ENCODE data around the gene F2RL2.

The F2RL2 gene

DNA sequence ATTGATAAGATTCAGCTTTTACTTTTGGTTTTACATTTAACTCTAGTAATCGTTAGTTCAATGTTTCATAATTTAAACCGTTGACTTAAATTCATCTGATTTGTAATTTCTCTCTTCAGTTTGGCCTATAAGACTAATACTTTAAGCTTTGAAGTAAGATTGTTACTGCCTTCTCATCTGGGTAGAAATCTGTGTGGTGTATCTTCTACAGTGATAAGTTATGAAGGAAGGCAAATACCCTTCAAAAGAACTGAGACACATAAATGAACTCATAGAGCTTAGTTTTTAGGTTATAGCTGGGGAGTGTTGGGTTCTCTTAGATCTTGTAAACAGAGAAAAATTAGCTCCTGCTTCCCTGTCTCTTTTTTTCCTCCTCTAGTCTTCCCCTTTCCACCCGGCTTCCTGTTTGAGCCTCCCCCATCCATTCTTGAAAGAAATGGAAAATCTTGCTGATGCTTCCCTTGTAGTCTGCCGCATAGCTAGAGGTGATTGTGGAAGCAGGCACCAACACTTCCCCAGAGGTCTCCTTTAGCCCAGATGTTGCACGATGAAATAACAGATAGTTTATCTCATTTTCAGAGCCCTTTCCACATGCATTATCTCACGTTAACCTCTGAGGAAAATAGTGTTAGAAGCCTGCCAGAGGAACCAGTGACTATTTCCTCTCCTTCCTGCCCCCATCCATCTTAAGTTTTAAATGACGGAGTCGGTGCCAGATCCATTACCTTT lies 2.0 kb upstream of the F2RL2 start:
- H3K9me3 ChIP-seq (ENCODE audit: control insufficient read depth, low read length) = no peaks in the 10 kb centered on the region
- H3K36me3 ChIP-seq (ENCODE audit: control insufficient read depth, insufficient read depth, low read length) = no peaks in the 10 kb centered on the region
- H3K27ac ChIP-seq (ENCODE audit: low read depth, low read length, severe bottlenecking) = peak overlapping the region; percentile 67
- WGBS, 2 experiments (ENCODE audit: insufficient coverage in 2 of 2) = 67 to 77% methylated on average over 1 to 3 of the region's 8 CpGs
- H3K4me1 ChIP-seq (ENCODE audit: control insufficient read depth, insufficient read depth, low read length, poor library complexity, severe bottlenecking) = peaks cover 28% of the 10 kb centered on the region
- H3K4me3 ChIP-seq (ENCODE audit: extremely low read depth, insufficient read depth, low read length, poor library complexity, severe bottlenecking) = no peak overlapping the region

DNA sequence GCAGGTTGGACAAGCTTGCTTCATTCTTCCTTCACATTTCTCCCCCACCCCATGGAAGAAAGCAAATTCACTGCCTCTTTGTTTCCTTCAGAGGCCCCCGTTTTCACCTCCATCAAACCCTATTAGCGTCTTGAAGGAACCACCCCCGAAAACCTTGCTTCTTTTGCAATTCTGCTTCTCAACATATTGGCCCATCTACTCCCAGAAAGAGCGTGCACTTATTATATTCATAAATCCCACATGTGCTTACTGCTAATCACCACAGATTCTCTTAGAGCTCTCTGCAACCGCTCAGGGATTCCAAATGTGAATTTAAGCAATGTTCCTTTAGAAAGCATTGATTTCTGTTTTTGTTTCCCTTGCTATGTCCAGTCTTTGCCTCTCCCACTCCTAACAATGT lies 1.1 kb downstream of the F2RL2 start:
- 69 to 78% methylated on average over 4 to 5 of the region's 5 CpGs for WGBS, 2 experiments (ENCODE audit: insufficient coverage in 2 of 2)
- Histone ChIP-seq H3K27ac (ENCODE audit: low read depth, low read length, severe bottlenecking) (no peak overlapping the region), H3K4me1 (ENCODE audit: control insufficient read depth, insufficient read depth, low read length, poor library complexity, severe bottlenecking) (peaks cover 28% of the 10 kb centered on the region), H3K36me3 (ENCODE audit: control insufficient read depth, insufficient read depth, low read length) (peaks cover 14% of the 10 kb centered on the region), H3K4me3 (ENCODE audit: extremely low read depth, insufficient read depth, low read length, poor library complexity, severe bottlenecking) (peak overlapping the region; percentile 35), H3K9me3 (ENCODE audit: control insufficient read depth, low read length) (no peaks in the 10 kb centered on the region)

DNA sequence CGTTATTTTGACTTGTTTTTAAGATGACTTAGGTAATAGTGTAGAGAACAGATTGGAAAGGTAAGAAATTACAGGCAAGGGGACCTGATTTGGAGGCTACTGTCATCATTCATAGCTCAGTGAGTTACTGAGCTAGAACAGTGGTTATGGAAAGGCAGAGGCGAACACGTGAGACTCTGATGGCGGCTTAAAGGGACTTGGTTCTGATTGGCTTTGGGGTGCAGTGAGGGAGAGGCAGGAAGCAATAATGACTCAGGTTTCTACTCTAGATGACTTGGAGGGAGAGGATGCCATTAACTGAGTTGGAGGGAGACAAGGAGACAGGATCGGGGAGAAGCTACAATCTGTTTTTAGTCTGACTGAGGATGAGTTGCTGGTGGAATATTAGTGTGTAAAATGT lies 3.0 kb downstream of the F2RL2 start:
- 93 to 94% methylated on average over 5 of the region's 5 CpGs for WGBS, 2 experiments (ENCODE audit: insufficient coverage in 2 of 2)
- Histone ChIP-seq H3K4me1 (ENCODE audit: control insufficient read depth, insufficient read depth, low read length, poor library complexity, severe bottlenecking) (peaks cover 23% of the 10 kb centered on the region), H3K36me3 (ENCODE audit: control insufficient read depth, insufficient read depth, low read length) (peaks cover 14% of the 10 kb centered on the region), H3K4me3 (ENCODE audit: extremely low read depth, insufficient read depth, low read length, poor library complexity, severe bottlenecking) (peak overlapping the region; percentile 35), H3K27ac (ENCODE audit: low read depth, low read length, severe bottlenecking) (no peak overlapping the region), H3K9me3 (ENCODE audit: control insufficient read depth, low read length) (no peaks in the 10 kb centered on the region)

DNA sequence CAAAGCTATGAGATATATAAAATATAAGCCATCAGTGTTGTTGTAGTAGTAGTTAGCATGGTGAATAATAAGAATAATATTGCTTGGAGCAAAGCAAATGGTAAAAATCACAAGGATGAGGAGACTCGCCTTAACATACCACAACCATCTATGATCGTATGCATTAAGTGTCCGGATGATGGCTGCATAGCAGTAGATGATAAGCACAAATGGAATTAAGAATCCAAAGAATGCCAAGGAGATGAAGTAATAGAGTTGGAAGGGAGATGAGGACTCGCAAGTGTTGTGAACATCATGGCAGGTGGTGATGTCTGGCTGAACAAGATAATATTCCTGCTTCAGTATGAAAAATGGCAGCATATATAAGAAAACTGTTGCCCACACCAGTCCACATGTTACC lies 5.5 kb downstream of the F2RL2 start:
- H3K27ac ChIP-seq (ENCODE audit: low read depth, low read length, severe bottlenecking) = no peak overlapping the region
- 89 to 100% methylated on average over 1 to 4 of the region's 4 CpGs for WGBS, 2 experiments (ENCODE audit: insufficient coverage in 2 of 2)
- no peak overlapping the region for H3K4me3 ChIP-seq (ENCODE audit: extremely low read depth, insufficient read depth, low read length, poor library complexity, severe bottlenecking)
- no peaks in the 10 kb centered on the region for H3K9me3 ChIP-seq (ENCODE audit: control insufficient read depth, low read length)
- peaks cover 14% of the 10 kb centered on the region for H3K36me3 ChIP-seq (ENCODE audit: control insufficient read depth, insufficient read depth, low read length)
- peaks cover 15% of the 10 kb centered on the region for H3K4me1 ChIP-seq (ENCODE audit: control insufficient read depth, insufficient read depth, low read length, poor library complexity, severe bottlenecking)

DNA sequence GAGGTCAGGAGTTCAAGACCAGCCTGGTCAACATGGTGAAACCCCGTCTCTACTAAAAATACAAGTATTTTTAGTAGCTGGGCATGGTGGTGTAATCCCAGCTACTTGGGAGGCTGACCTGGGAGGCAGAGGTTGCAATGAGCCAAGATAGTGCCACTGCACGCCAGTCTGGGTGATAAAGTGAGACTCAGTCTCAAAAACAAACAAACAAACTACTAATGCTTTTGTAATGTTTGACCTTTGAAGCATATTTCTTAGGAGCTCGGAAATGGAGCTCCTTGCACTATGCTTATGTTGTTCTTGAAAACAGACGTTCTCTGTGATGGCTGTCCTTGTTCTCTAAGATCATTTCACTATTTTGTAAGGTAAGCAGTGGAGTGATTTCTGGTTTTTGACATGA lies 6.0 kb downstream of the F2RL2 start:
- Histone ChIP-seq H3K4me3 (ENCODE audit: extremely low read depth, insufficient read depth, low read length, poor library complexity, severe bottlenecking) (no peak overlapping the region), H3K36me3 (ENCODE audit: control insufficient read depth, insufficient read depth, low read length) (peaks cover 14% of the 10 kb centered on the region), H3K4me1 (ENCODE audit: control insufficient read depth, insufficient read depth, low read length, poor library complexity, severe bottlenecking) (peaks cover 11% of the 10 kb centered on the region), H3K27ac (ENCODE audit: low read depth, low read length, severe bottlenecking) (no peak overlapping the region), H3K9me3 (ENCODE audit: control insufficient read depth, low read length) (no peaks in the 10 kb centered on the region)
- 60 to 100% methylated on average over 1 of the region's 4 CpGs for WGBS, 2 experiments (ENCODE audit: insufficient coverage in 2 of 2)

DNA sequence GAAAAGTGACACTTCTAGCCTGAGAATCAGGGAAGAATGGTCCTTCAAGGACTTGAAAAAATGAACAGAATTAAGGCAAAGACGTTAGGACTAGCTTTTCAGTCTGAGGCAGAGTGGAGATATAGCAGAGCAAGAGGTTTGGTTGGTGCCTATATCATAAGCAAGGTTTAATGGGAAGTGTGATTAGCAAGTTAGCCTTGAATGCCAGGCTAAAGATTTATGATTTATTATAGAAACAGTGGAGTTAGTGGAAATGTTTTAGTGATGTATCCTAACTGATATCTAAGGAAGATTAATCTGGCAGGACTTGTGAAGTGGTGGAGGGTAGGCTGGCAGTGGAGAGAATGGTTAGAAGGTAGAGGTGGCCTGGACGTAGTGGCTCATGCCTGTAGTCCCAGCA lies 7.0 kb downstream of the F2RL2 start:
- Histone ChIP-seq H3K27ac (ENCODE audit: low read depth, low read length, severe bottlenecking) (no peak overlapping the region), H3K36me3 (ENCODE audit: control insufficient read depth, insufficient read depth, low read length) (peaks cover 14% of the 10 kb centered on the region), H3K9me3 (ENCODE audit: control insufficient read depth, low read length) (no peaks in the 10 kb centered on the region), H3K4me1 (ENCODE audit: control insufficient read depth, insufficient read depth, low read length, poor library complexity, severe bottlenecking) (peaks cover 3% of the 10 kb centered on the region), H3K4me3 (ENCODE audit: extremely low read depth, insufficient read depth, low read length, poor library complexity, severe bottlenecking) (no peak overlapping the region)
- 77 to 82% methylated on average over 1 to 2 of the region's 2 CpGs for WGBS, 2 experiments (ENCODE audit: insufficient coverage in 2 of 2)

DNA sequence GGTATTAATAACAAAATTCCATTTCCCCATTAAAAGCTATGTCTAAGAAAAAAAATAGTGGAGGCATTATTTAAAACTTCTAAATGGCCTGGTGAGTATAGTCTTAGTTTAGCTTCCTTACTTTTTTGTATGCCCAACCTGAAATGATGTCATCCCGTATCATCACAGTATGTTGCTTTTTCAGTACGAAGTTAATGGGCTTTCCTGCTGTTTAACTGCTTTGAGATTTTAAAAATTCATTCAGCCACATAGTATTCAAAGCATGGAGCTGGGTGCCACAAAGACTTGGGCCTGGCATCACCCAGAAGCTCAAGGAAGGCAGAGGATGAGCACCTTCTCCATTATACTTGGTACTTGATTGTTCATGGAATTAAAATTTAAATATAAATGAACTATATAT lies 7.4 kb downstream of the F2RL2 start:
- WGBS, 2 experiments (ENCODE audit: insufficient coverage in 2 of 2) = 76% methylated on average over 2 of the region's 2 CpGs; no CpG with 5 or more reads in 1 of the 2 experiments
- H3K27ac ChIP-seq (ENCODE audit: low read depth, low read length, severe bottlenecking) = no peak overlapping the region
- no peak overlapping the region for H3K4me3 ChIP-seq (ENCODE audit: extremely low read depth, insufficient read depth, low read length, poor library complexity, severe bottlenecking)
- peaks cover 14% of the 10 kb centered on the region for H3K36me3 ChIP-seq (ENCODE audit: control insufficient read depth, insufficient read depth, low read length)
- no peaks in the 10 kb centered on the region for H3K9me3 ChIP-seq (ENCODE audit: control insufficient read depth, low read length)
- no peaks in the 10 kb centered on the region for H3K4me1 ChIP-seq (ENCODE audit: control insufficient read depth, insufficient read depth, low read length, poor library complexity, severe bottlenecking)

DNA sequence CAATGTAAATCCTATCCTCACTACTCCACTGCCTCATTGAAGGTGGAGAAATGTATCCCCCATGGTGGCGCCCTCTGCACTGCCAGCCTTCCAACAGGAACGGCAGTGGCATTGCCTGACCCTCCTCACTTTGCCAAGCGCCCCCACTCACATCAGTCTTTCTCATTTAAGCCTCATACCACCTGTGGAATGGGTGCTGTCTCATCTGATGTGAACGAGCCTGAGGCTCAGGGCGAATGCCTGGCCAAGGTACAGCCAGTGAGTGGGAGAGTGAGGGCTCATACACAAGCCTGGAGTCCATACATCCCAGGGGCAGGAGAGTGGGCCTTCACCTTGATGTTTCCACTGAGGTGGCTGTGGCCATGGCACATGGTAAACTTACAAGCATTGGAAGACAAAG lies 10.3 kb downstream of the F2RL2 start:
- no peaks in the 10 kb centered on the region for H3K9me3 ChIP-seq (ENCODE audit: control insufficient read depth, low read length)
- no peak overlapping the region for H3K27ac ChIP-seq (ENCODE audit: low read depth, low read length, severe bottlenecking)
- H3K4me3 ChIP-seq (ENCODE audit: extremely low read depth, insufficient read depth, low read length, poor library complexity, severe bottlenecking) = no peak overlapping the region
- peaks cover 9% of the 10 kb centered on the region for H3K36me3 ChIP-seq (ENCODE audit: control insufficient read depth, insufficient read depth, low read length)
- no peaks in the 10 kb centered on the region for H3K4me1 ChIP-seq (ENCODE audit: control insufficient read depth, insufficient read depth, low read length, poor library complexity, severe bottlenecking)
- 50 to 90% methylated on average over 2 to 3 of the region's 5 CpGs for WGBS, 2 experiments (ENCODE audit: insufficient coverage in 2 of 2)

DNA sequence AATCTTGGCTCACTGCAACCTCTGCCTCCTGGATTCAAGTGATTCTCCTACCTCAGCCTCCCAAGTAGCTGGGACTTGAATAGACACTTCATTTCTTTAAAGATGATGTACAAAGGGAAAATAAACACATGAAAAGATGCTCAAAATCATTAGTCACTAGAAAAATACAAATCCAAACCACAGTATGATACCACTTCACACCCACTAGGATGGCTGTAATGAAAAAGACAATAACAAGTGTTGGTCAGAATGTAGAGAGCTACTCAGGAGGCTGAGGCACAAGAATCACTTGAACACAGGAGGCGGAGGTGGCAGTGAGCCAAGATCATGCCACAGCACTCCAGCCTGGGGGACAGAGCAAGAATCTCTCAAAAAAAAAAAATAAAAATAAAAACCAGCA lies 13.0 kb downstream of the F2RL2 start:
- 100% methylated on average over 1 of the region's 1 CpG; no CpG with 5 or more reads in 1 of the 2 experiments for WGBS, 2 experiments (ENCODE audit: insufficient coverage in 2 of 2)

DNA sequence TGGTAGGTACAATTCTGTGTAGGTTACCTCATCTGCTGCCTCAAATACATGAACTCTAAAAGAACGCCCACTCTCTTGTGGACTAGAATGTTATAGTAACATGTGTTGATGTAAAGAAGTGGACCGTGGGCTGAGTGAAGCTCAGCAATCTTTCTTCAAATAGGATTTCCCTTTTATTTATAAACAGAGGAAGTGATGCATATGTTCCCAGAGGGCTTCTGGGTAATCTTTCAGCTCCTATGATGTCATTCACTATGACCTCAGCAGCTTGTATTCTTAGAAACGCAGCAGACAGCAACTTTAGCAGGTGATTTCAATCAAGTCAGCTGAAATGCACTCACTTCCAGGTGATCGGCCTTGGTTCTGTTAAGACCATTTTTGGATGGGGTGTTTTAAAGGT lies 14.4 kb downstream of the F2RL2 start:
- H3K4me3 ChIP-seq (ENCODE audit: extremely low read depth, insufficient read depth, low read length, poor library complexity, severe bottlenecking) = no peak overlapping the region
- H3K9me3 ChIP-seq (ENCODE audit: control insufficient read depth, low read length) = no peaks in the 10 kb centered on the region
- peak overlapping the region; percentile 18 for H3K27ac ChIP-seq (ENCODE audit: low read depth, low read length, severe bottlenecking)
- peaks cover 5% of the 10 kb centered on the region for H3K4me1 ChIP-seq (ENCODE audit: control insufficient read depth, insufficient read depth, low read length, poor library complexity, severe bottlenecking)
- H3K36me3 ChIP-seq (ENCODE audit: control insufficient read depth, insufficient read depth, low read length) = no peaks in the 10 kb centered on the region
- 83 to 100% methylated on average over 1 of the region's 4 CpGs for WGBS, 2 experiments (ENCODE audit: insufficient coverage in 2 of 2)

More for the DNA sequence above, 13.0 kb downstream of the F2RL2 start:
- H3K27ac ChIP-seq (ENCODE audit: low read depth, low read length, severe bottlenecking) = no peak overlapping the region
- no peak overlapping the region for H3K4me3 ChIP-seq (ENCODE audit: extremely low read depth, insufficient read depth, low read length, poor library complexity, severe bottlenecking)
- H3K4me1 ChIP-seq (ENCODE audit: control insufficient read depth, insufficient read depth, low read length, poor library complexity, severe bottlenecking) = peaks cover 5% of the 10 kb centered on the region
- H3K36me3 ChIP-seq (ENCODE audit: control insufficient read depth, insufficient read depth, low read length) = no peaks in the 10 kb centered on the region
- no peaks in the 10 kb centered on the region for H3K9me3 ChIP-seq (ENCODE audit: control insufficient read depth, low read length)

DNA sequence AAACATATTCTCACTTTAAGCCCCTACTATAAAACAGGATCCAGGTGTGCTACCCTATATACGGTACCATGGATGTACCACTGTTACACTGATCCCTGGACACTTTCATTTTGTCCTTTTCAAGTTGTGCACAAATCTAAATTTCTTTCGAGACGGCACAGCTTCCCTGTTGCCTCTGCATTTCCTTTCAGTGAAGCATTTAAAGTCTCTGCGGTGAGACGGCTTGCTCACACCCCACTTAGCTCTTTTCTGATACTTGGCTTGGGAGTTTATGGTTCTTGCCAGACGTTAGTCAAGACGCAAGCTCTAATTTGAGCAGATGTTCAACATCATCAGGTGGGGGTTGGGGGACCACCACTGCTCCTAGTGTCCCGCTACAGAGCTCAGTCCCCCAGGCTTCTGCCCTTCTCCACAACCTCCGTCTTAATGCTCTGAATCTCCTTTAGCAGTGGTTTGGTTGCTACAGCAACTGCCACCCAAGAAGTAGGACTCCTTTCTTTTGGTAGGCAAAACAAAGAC lies 15.8 kb downstream of the F2RL2 start:
- Histone ChIP-seq H3K4me1 (ENCODE audit: control insufficient read depth, insufficient read depth, low read length, poor library complexity, severe bottlenecking) (peaks cover 5% of the 10 kb centered on the region), H3K27ac (ENCODE audit: low read depth, low read length, severe bottlenecking) (peak overlapping the region; percentile 18)
- WGBS, 2 experiments (ENCODE audit: insufficient coverage in 2 of 2) = 89 to 94% methylated on average over 6 to 7 of the region's 9 CpGs

More for the DNA sequence above, 15.8 kb downstream of the F2RL2 start:
- no peaks in the 10 kb centered on the region for H3K9me3 ChIP-seq (ENCODE audit: control insufficient read depth, low read length)
- H3K4me3 ChIP-seq (ENCODE audit: extremely low read depth, insufficient read depth, low read length, poor library complexity, severe bottlenecking) = no peak overlapping the region
- no peaks in the 10 kb centered on the region for H3K36me3 ChIP-seq (ENCODE audit: control insufficient read depth, insufficient read depth, low read length)

All from mesodermal cell (in vitro differentiated cells).